HEK293 (cell line): ENCODE data around the gene CA10.

Experiments
- PATZ1 ChIP-seq: fragments of 450-650 bp; formaldehyde crosslinking; IDR thresholded peaks from 2 replicates; pipeline ENCODE4 v1.5.1; 2016; ENCODE audit warnings: missing biosample characterization, missing genetic modification characterization
- ZFP3 ChIP-seq: fragments of 450-650 bp; formaldehyde crosslinking; IDR thresholded peaks from 2 replicates; pipeline ENCODE4 v1.5.1; 2016; ENCODE audit warnings: low read depth, missing biosample characterization, missing genetic modification characterization
- ZNF274 ChIP-seq, 2 experiments: fragments of 200-500 bp in 1 of 2; fragments of 450-650 bp in 1 of 2; sonication (Bioruptor generic) in 1 of 2; formaldehyde crosslinking in 1 of 2; IDR thresholded peaks; 2 replicates each; pipeline versions ENCODE4 v1.5.1 to v1.6.1; 2014 to 2016; ENCODE audit warnings: borderline replicate concordance in 1 of 2, inconsistent platforms in 1 of 2, low read length in 1 of 2, missing biosample characterization in 1 of 2, missing genetic modification characterization in 1 of 2
- ZNF560 ChIP-seq: fragments of 450-650 bp; formaldehyde crosslinking; IDR thresholded peaks from 2 replicates; pipeline ENCODE4 v1.5.1; 2017; ENCODE audit warnings: missing biosample characterization, missing genetic modification characterization, borderline replicate concordance
- ZNF621 ChIP-seq: fragments of 450-650 bp; formaldehyde crosslinking; IDR thresholded peaks from 2 replicates; pipeline ENCODE4 v1.5.1; 2017; ENCODE audit warnings: missing biosample characterization, missing genetic modification characterization
- ZNF777 ChIP-seq: fragments of 450-650 bp; formaldehyde crosslinking; IDR thresholded peaks from 2 replicates; pipeline ENCODE4 v1.5.1; 2017; ENCODE audit warnings: missing biosample characterization, missing genetic modification characterization, borderline replicate concordance
- ZNF792 ChIP-seq: fragments of 450-650 bp; formaldehyde crosslinking; IDR thresholded peaks from 2 replicates; pipeline ENCODE4 v1.5.1; 2016; ENCODE audit warnings: missing biosample characterization, missing genetic modification characterization
- ZSCAN30 ChIP-seq: fragments of 450-650 bp; IDR thresholded peaks from 2 replicates; pipeline ENCODE4 v1.5.1; 2018; ENCODE audit warnings: missing biosample characterization, mild to moderate bottlenecking, missing genetic modification characterization, moderate library complexity
- TF ChIP-seq, protein P1 (sequence below): fragments of 450-650 bp; formaldehyde crosslinking; IDR thresholded peaks from 2 replicates; pipeline ENCODE4 v1.5.1; 2016; ENCODE audit warnings: missing biosample characterization, missing genetic modification characterization

- no peak for TF ChIP-seq ZNF792 (tag by site-specific recombination)
- TF ChIP-seq ZNF621 (tag by site-specific recombination), result no peak
- TF ChIP-seq PATZ1 (tag by site-specific recombination), result no peak
- TF ChIP-seq, protein P1, sequence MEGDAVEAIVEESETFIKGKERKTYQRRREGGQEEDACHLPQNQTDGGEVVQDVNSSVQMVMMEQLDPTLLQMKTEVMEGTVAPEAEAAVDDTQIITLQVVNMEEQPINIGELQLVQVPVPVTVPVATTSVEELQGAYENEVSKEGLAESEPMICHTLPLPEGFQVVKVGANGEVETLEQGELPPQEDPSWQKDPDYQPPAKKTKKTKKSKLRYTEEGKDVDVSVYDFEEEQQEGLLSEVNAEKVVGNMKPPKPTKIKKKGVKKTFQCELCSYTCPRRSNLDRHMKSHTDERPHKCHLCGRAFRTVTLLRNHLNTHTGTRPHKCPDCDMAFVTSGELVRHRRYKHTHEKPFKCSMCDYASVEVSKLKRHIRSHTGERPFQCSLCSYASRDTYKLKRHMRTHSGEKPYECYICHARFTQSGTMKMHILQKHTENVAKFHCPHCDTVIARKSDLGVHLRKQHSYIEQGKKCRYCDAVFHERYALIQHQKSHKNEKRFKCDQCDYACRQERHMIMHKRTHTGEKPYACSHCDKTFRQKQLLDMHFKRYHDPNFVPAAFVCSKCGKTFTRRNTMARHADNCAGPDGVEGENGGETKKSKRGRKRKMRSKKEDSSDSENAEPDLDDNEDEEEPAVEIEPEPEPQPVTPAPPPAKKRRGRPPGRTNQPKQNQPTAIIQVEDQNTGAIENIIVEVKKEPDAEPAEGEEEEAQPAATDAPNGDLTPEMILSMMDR (tag by site-specific recombination), result no peak
- TF ChIP-seq ZNF274 (IDR thresholded peaks at IDR 0.05; ENCODE audit: low read length), result no peak
- no peak for TF ChIP-seq ZNF274 (tag by site-specific recombination; IDR thresholded peaks at IDR 0.05; ENCODE audit: borderline replicate concordance)
- no peak for TF ChIP-seq ZFP3 (tag by site-specific recombination)
- no peak for TF ChIP-seq ZNF560 (tag by site-specific recombination)
- no peak for TF ChIP-seq ZNF777 (tag by site-specific recombination)
- TF ChIP-seq ZSCAN30 (tag by site-specific recombination), result no peak
Observed at GRCh38 chr17:52106072-52106471, 52.4 kb downstream of the CA10 start.
